ENCODE results near the gene LAGE3.

The LAGE3 gene

GRCh38 chrX:154473683-154474082 is 5.4 kb downstream of the LAGE3 start:
- DNase-seq, result no peak

- no peak for DNase-seq
These were observed 6.1 kb downstream of the LAGE3 start for GRCh38 chrX:154472685-154473632.

GRCh38 chrX:154471839-154472684 is 7.0 kb downstream of the LAGE3 start:
- DNase-seq, result no peak

DNA sequence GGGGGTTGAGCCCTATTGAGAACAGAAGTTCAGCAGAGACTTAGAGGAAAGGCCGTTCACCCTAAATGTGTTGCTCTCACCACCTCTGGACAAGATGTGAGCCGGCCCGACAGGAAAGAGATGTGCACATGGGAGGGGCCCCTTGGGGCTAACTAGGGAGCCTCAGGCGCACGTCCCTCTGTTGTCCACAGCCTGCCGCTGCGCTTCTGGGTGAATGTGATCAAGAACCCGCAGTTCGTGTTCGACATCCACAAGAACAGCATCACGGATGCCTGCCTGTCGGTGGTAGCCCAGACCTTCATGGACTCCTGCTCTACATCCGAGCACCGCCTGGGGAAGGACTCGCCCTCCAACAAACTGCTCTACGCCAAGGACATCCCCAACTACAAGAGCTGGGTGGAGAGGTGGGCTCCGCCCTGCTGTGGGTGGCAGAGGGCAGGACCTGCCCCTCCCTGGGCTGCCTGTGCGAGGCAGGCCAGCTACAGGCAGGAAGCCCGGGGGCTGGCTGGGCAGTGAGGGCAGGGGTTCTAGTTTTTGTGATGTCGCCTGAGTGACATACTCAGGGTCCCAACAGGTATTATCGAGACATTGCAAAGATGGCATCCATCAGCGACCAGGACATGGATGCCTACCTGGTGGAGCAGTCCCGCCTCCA is 8.0 kb downstream of the LAGE3 start:
- DNase-seq, result no peak

GRCh38 chrX:154470434-154470833 is 8.6 kb downstream of the LAGE3 start:
- no peak for DNase-seq

DNA sequence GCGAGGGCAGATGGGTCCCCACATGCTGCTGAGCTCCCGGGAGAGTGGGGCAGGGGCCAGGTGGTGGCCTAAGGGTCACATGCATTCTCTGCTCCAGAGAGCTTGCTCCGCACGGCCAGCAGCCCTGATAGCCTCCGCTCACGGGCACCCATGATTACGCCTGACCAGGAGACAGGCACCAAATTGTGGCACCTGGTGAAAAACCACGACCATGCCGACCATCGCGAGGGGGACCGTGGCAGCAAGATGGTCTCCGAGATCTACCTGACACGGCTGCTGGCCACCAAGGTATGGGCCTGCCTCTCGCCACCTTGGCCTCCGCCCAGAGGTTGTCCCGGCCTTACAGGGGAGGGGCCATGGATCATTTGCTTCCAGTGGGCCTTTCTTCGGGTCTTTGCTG is 9.2 kb downstream of the LAGE3 start:
- no peak for DNase-seq

GRCh38 chrX:154469114-154469513 is 10.0 kb downstream of the LAGE3 start:
- DNase-seq, result no peak

GRCh38 chrX:154468217-154468616 is 10.9 kb downstream of the LAGE3 start:
- DNase-seq, result no peak

GRCh38 chrX:154467556-154467955 is 11.5 kb downstream of the LAGE3 start:
- DNase-seq, result no peak

GRCh38 chrX:154466907-154467306 is 12.2 kb downstream of the LAGE3 start:
- DNase-seq, result no peak

GRCh38 chrX:154466036-154466435 is 13.0 kb downstream of the LAGE3 start:
- DNase-seq, result no peak

GRCh38 chrX:154465601-154466000 is 13.5 kb downstream of the LAGE3 start:
- no peak for DNase-seq

DNA sequence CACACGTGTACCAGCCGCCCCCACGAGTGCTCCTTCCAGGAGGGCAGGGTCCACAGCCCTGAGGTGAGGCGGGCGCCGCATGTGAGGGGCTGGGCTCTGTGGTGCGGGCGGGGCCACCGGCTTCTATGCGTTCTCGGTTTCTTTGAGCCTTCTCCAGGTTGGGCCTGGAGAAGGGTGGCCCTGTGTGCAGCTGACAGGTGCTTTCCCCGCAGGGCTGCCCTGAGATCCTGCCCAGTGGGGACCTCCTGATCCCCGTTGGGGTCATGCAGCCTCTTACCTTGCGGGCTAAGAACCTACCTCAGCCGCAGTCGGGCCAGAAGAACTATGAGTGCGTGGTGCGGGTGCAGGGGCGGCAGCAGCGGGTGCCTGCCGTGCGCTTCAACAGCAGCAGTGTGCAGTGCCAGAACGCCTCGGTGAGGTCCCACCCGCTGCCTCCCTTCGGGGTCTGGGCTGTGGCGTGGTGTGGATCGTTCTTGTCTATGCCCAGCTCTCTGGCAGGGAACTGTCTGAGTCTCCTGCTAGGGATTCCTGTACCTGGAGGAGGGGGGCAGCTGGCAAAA is 14.2 kb downstream of the LAGE3 start:
- no peak for DNase-seq

DNA sequence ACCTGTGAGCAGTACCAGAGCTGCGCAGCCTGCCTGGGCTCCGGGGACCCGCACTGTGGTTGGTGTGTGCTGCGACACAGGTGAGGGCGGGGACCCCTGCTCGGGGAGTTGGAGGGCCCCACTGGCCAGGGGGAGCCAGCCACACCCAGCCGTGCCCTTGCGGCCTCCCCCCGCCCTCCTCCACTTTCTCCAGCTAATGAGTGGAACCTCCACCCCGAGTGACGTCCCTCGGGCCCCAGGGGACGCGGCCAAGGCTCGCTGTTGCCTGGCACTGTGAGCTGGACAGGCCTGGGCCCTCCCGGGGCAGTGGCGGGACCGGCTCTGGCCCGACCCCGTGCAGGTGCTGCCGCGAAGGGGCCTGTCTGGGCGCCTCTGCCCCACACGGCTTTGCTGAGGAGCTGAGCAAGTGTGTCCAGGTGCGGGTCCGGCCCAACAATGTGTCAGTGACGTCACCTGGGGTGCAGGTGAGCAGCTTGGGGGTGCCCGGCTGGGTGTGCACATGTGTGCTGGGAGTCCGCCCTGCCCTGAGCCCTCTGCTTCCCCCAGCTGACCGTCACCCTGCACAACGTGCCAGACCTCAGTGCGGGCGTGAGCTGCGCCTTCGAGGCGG is 15.4 kb downstream of the LAGE3 start:
- no peak for DNase-seq

DNA sequence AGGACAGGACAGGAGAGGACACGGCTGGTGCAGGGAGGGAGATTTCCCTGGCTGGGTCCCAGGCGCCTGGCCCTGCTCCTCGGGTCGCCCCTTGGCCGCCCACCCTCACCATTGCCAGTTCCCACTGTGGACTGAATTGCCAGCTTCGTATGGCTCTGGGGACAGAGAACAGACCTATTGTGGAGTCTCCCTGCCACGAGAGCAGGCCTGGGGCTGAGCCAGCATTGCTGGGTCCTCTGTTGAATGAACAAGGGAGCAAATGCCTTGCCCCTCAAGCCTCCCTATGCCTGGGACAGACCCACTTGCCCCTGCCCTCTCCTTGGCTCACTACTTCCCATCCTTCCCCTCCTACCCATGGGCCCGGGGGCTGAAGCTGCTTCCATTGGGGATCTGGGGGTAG is 16.7 kb downstream of the LAGE3 start:
- DNase-seq, result no peak

- no peak for DNase-seq
These were observed 18.8 kb downstream of the LAGE3 start for GRCh38 chrX:154460326-154460725.

DNA sequence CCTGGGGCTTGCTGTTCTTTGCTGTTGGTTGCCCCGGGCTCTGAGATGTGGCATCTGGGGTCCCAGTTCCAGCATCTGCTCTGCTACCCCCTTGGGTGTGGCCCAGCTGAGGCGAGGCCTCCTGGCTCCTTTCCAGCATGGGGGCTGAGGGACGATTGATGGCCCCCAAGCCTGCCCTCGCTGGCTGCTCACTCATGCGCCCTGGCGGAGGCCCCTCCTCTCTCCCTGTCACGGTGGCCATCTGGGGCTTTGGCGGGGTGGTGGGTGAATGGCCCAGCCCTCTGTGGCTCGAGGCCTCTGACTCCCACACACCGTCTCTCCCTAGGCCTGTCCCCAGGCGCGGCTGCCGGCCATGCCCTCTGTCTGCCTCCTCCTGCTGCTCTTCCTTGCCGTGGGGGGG is 19.2 kb downstream of the LAGE3 start:
- no peak for DNase-seq

DNA sequence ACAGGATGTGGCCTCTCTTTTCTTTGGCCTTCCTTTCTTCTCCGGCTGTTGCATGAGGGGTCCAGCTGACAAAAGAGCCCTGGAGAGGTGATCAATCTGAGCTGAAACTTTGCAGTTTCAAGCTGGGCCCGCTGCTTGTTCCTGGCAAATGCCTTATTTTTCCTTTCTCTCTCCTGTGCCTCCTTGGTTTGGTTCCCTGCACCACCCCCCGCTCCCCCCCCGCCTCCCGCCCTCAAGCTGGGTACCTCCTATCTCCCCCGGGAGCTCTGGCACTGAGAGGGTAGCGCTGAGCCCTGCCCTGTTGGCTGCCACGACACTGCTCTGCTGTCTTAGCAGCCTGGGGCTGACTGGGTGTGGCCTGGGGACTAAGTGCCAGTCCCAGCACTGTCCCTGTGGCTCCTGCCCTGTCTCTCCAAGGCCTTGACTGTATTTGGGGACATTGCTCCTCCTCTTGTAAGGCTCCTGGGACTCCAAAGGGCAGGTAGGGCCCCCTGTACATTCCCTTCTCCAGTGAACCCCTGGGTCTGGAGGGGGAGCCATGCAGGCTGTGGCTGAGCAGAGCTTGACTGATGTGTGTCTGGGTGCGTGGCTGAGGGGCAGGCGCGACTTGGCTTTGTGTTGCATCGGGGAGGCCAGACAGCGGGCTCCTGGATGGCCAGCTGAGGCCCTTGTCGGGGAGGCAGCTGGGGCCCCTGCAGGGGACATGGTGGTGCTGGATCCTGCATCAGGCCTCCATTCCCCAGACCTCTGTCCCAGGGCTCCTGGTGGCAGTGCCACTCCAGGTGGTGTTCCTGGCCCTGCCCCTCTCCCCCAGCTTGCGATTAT is 19.9 kb downstream of the LAGE3 start:
- peak; percentile 38 for DNase-seq

GRCh38 chrX:154458116-154458953 is 20.7 kb downstream of the LAGE3 start, which contains the start of gene PLXNA3:
TSS of gene PLXNA3 (plus strand) at chrX:154458281. CDS start at chrX:154460184, 1,903 bp downstream.
- peak; percentile 76 for DNase-seq

DNA sequence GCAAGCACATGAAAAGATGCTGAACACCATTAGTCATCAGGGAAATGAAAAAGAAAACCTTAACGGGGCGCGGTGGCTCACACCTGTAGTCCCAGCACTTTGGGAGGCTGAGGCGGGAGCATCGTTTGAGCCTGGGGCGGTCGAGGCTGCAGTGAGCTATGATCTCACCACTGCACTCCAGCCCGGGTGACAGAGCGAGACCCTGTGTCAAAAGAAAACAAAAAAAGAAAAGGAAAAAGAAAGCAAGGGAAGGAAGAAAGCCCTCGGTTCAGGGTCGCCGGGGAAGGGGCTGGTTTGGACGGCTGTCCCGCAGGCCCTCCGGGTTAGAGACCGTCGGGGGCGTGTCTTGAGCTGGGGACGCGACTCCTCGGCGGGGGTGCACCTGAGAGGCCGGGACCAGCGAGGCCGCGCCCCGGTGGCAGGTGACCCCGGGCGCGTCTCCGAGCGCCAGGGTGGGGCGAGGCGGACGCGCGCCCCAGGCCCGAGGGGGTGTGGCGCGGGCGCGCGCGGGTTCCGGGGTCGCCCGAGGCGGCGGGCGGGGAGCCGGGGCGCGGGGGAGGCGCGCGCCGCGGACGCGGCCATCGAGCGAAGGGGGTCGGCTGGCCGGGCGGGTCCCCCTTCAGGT is 21.5 kb downstream of the LAGE3 start:
- DNase-seq, result peak; percentile 76

Data from CD4-positive, alpha-beta T cell treated with Interleukin-17A for 4 hours (primary cell).